ENCODE measurements around the gene MTUS2.

GRCh38 chr13:29480893-29481525 is 660.9 kb downstream of the MTUS2 start:
- TF ChIP-seq POLR2A (IDR thresholded peaks at IDR 0.05): no peak
- no peak for TF ChIP-seq CTCF (IDR thresholded peaks at IDR 0.05)
- no peak for TF ChIP-seq POLR2AphosphoS5 (IDR thresholded peaks at IDR 0.05)
